ENCODE results near the gene DCT. TPM values are rescaled to one million over a fixed set of nuclear protein-coding genes. Genes with fewer than 3 reads are reported as not detected.

Gene DCT
- total RNA-seq, 1 donor from 2014 or later, result 0.08 TPM

GRCh38 chr13:94454906-94455305 lies 24.6 kb downstream of the DCT start:
- no peak overlapping the region for H3K4me3 ChIP-seq (ENCODE audit: low read depth, low read length)
- DNase-seq (ENCODE audit: low read depth), result no peak
- no peaks in the 10 kb centered on the region for H3K36me3 ChIP-seq (ENCODE audit: control insufficient read depth, insufficient read depth, low read length)
- no peak for TF ChIP-seq CTCF (IDR thresholded peaks at IDR 0.05; ENCODE audit: insufficient read depth, low read length, poor library complexity, severe bottlenecking)
- no peaks in the 10 kb centered on the region for H3K27me3 ChIP-seq (ENCODE audit: control insufficient read depth, insufficient read depth, low read length)

- no peak for DNase-seq (ENCODE audit: low read depth)
- TF ChIP-seq CTCF (IDR thresholded peaks at IDR 0.05; ENCODE audit: insufficient read depth, low read length, poor library complexity, severe bottlenecking), result no peak
- no peaks in the 10 kb centered on the region for H3K27me3 ChIP-seq (ENCODE audit: control insufficient read depth, insufficient read depth, low read length)
- no peaks in the 10 kb centered on the region for H3K36me3 ChIP-seq (ENCODE audit: control insufficient read depth, insufficient read depth, low read length)
- H3K4me3 ChIP-seq (ENCODE audit: low read depth, low read length), result no peak overlapping the region
These were observed 25.1 kb downstream of the DCT start for GRCh38 chr13:94454334-94454733.

- DNase-seq (ENCODE audit: low read depth), result no peak
- Histone ChIP-seq H3K4me3 (ENCODE audit: low read depth, low read length) (no peak overlapping the region), H3K36me3 (ENCODE audit: control insufficient read depth, insufficient read depth, low read length) (no peaks in the 10 kb centered on the region), H3K27me3 (ENCODE audit: control insufficient read depth, insufficient read depth, low read length) (no peaks in the 10 kb centered on the region)
- TF ChIP-seq CTCF (IDR thresholded peaks at IDR 0.05; ENCODE audit: insufficient read depth, low read length, poor library complexity, severe bottlenecking), result no peak
These were observed 34.7 kb downstream of the DCT start for GRCh38 chr13:94444826-94445225.

- peak; percentile 63 for TF ChIP-seq CTCF (IDR thresholded peaks at IDR 0.05; ENCODE audit: insufficient read depth, low read length, poor library complexity, severe bottlenecking)
- no peaks in the 10 kb centered on the region for H3K36me3 ChIP-seq (ENCODE audit: control insufficient read depth, insufficient read depth, low read length)
- no peak overlapping the region for H3K4me3 ChIP-seq (ENCODE audit: low read depth, low read length)
These were observed 43.8 kb downstream of the DCT start for GRCh38 chr13:94435604-94436226.

GRCh38 chr13:94433055-94433961 lies 46.2 kb downstream of the DCT start:
- no peak overlapping the region for H3K4me3 ChIP-seq (ENCODE audit: low read depth, low read length)
- no peak for DNase-seq (ENCODE audit: low read depth)
- H3K36me3 ChIP-seq (ENCODE audit: control insufficient read depth, insufficient read depth, low read length), result no peaks in the 10 kb centered on the region
- H3K27me3 ChIP-seq (ENCODE audit: control insufficient read depth, insufficient read depth, low read length), result no peaks in the 10 kb centered on the region
- TF ChIP-seq CTCF (IDR thresholded peaks at IDR 0.05; ENCODE audit: insufficient read depth, low read length, poor library complexity, severe bottlenecking), result no peak

More at GRCh38 chr13:94435604-94436226, 43.8 kb downstream of the DCT start:
- H3K27me3 ChIP-seq (ENCODE audit: control insufficient read depth, insufficient read depth, low read length), result no peaks in the 10 kb centered on the region
- DNase-seq (ENCODE audit: low read depth), result peak; percentile 12

Data from kidney epithelial cell (primary cell).